ENCODE results near the gene PDLIM5. TPM values are rescaled to one million over a fixed set of nuclear protein-coding genes. Genes with fewer than 3 reads are reported as not detected.

Gene PDLIM5
- total RNA-seq, 1 donor from 2014 or later: 66.1 TPM

DNA sequence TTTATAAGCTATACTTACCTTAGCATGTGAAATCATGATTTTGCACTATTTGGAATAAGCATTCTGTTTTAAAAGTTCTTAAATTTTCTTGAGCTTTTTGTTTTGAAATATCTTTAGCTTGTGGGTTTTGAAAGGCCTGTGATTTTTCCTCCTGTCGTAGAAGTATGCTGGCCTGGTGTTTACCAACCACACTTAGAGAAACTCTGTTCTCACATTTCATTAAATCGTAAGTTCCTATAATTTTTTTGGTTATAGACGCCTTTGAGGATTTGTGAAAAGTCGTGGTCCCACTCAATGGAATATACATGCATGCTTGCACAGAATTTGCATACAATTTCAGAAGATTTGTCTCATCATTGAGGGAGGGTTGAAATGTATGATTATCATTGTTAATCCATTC lies 63.6 kb downstream of the PDLIM5 start:
- no peaks in the 10 kb centered on the region for H3K27me3 Mint-ChIP-seq
- H3K9me3 Mint-ChIP-seq (ENCODE audit: low read depth): peaks cover 19% of the 10 kb centered on the region
- DNase-seq (ENCODE audit: low spot score, unreplicated experiment): no peak
- TF ChIP-seq, protein P1, sequence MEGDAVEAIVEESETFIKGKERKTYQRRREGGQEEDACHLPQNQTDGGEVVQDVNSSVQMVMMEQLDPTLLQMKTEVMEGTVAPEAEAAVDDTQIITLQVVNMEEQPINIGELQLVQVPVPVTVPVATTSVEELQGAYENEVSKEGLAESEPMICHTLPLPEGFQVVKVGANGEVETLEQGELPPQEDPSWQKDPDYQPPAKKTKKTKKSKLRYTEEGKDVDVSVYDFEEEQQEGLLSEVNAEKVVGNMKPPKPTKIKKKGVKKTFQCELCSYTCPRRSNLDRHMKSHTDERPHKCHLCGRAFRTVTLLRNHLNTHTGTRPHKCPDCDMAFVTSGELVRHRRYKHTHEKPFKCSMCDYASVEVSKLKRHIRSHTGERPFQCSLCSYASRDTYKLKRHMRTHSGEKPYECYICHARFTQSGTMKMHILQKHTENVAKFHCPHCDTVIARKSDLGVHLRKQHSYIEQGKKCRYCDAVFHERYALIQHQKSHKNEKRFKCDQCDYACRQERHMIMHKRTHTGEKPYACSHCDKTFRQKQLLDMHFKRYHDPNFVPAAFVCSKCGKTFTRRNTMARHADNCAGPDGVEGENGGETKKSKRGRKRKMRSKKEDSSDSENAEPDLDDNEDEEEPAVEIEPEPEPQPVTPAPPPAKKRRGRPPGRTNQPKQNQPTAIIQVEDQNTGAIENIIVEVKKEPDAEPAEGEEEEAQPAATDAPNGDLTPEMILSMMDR (IDR thresholded peaks at IDR 0.05; ENCODE audit: unreplicated experiment): no peak
- H3K36me3 Mint-ChIP-seq (ENCODE audit: insufficient read depth): peaks cover 14% of the 10 kb centered on the region
- peaks cover 4% of the 10 kb centered on the region for H3K4me1 Mint-ChIP-seq (ENCODE audit: low read depth)
- H3K4me3 Mint-ChIP-seq (ENCODE audit: low read depth): no peak overlapping the region
- H3K27ac Mint-ChIP-seq: no peak overlapping the region

DNA sequence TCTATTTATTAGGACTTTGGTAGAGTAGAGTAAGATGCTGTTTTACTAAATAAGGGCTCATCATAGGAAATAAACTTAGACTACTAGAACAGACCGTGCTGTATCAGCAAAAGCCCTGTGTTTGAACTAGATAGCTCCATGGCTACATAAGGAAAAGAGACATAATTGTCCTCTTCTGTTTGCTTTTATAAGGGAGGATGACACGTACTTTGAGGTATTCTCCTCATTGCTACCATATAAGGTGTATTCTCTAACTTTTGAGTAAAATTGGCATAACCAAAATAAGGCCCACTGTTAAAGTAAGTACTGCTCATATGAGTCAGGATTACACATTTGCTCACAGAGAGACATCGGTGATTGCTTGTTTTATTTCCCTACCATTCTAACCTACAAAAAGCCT lies 64.3 kb downstream of the PDLIM5 start:
- TF ChIP-seq, protein P1 (IDR thresholded peaks at IDR 0.05; ENCODE audit: unreplicated experiment): no peak
- no peaks in the 10 kb centered on the region for H3K27me3 Mint-ChIP-seq
- peaks cover 14% of the 10 kb centered on the region for H3K36me3 Mint-ChIP-seq (ENCODE audit: insufficient read depth)
- DNase-seq (ENCODE audit: low spot score, unreplicated experiment): no peak
- H3K4me1 Mint-ChIP-seq (ENCODE audit: low read depth): peaks cover 4% of the 10 kb centered on the region
- peaks cover 19% of the 10 kb centered on the region for H3K9me3 Mint-ChIP-seq (ENCODE audit: low read depth)
- no peak overlapping the region for H3K27ac Mint-ChIP-seq
- H3K4me3 Mint-ChIP-seq (ENCODE audit: low read depth): no peak overlapping the region

DNA sequence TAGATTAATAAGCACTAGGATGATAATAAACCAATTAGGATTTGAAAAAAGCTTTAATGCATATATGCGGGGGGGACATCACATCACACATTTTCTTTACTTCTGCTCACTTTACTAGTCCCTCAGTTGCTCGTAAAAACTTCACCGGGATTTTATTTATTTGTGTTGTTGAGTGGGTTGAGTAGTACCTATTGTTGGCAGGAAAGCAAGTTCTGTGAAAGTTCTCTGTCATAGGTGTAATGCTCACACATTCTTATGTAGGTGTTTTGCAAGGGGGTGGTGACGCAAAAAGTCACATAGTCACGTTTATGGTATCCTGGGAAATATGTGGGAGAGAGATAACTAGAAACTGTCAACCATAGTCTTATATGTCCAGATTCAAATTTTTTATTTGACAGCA lies 65.3 kb downstream of the PDLIM5 start:
- Mint-ChIP-seq H3K9me3 (ENCODE audit: low read depth) (peaks cover 16% of the 10 kb centered on the region), H3K4me1 (ENCODE audit: low read depth) (peaks cover 5% of the 10 kb centered on the region)

DNA sequence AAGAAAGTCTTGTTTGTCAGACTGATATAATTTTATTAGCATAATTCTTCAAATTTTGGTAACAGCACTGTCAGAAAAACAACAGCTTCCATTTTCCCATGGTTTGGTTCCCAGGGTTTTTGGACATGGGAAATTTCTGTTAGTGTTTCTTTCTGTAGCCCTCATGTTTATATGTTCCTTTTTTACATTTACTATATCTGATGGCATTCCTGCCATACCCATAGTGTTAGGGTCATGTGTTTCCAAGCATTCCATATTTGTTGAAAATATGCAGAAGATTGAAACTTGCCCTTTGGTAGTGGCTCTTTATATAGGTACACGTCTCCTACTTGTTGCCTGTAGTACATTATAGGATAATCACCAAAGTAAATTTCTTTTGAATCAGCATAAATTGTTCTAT lies 65.8 kb downstream of the PDLIM5 start:
- H3K9me3 Mint-ChIP-seq (ENCODE audit: low read depth): peaks cover 14% of the 10 kb centered on the region
- TF ChIP-seq, protein P1 (IDR thresholded peaks at IDR 0.05; ENCODE audit: unreplicated experiment): no peak
- no peaks in the 10 kb centered on the region for H3K27me3 Mint-ChIP-seq
- H3K36me3 Mint-ChIP-seq (ENCODE audit: insufficient read depth): peaks cover 13% of the 10 kb centered on the region
- H3K27ac Mint-ChIP-seq: no peak overlapping the region
- no peak for DNase-seq (ENCODE audit: low spot score, unreplicated experiment)
- no peak overlapping the region for H3K4me3 Mint-ChIP-seq (ENCODE audit: low read depth)
- H3K4me1 Mint-ChIP-seq (ENCODE audit: low read depth): peaks cover 5% of the 10 kb centered on the region

More for the DNA sequence above, 65.3 kb downstream of the PDLIM5 start:
- peaks cover 14% of the 10 kb centered on the region for H3K36me3 Mint-ChIP-seq (ENCODE audit: insufficient read depth)
- no peak for DNase-seq (ENCODE audit: low spot score, unreplicated experiment)
- no peaks in the 10 kb centered on the region for H3K27me3 Mint-ChIP-seq
- TF ChIP-seq, protein P1 (IDR thresholded peaks at IDR 0.05; ENCODE audit: unreplicated experiment): no peak
- H3K4me3 Mint-ChIP-seq (ENCODE audit: low read depth): no peak overlapping the region
- no peak overlapping the region for H3K27ac Mint-ChIP-seq

DNA sequence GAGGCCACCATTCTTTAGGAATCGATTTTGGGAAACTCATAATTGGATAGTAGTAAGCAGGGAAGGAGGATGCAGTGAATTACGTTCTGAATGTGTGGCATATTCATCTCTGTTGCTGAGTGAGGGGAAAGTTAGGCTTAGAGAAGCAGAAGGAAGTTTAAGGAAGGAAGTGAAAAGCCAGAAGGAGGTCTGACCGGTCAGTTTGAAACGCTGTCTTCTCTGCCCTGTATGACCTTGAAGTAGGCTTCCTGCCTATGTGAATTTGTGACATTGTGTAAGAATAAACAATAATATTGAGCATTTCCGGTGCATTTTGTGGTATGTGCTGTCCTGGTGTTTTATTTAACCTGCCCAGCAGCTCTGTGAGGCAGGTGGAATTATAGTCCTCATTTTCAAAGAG lies 67.3 kb downstream of the PDLIM5 start:
- Mint-ChIP-seq H3K9me3 (ENCODE audit: low read depth) (no peaks in the 10 kb centered on the region), H3K27ac (no peak overlapping the region), H3K27me3 (no peaks in the 10 kb centered on the region), H3K36me3 (ENCODE audit: insufficient read depth) (no peaks in the 10 kb centered on the region), H3K4me1 (ENCODE audit: low read depth) (peaks cover 5% of the 10 kb centered on the region), H3K4me3 (ENCODE audit: low read depth) (no peak overlapping the region)
- TF ChIP-seq, protein P1 (IDR thresholded peaks at IDR 0.05; ENCODE audit: unreplicated experiment): no peak
- DNase-seq (ENCODE audit: low spot score, unreplicated experiment): no peak

All from progenitor cell of endocrine pancreas (in vitro differentiated cells).